Measurements from ENCODE around the gene SPRED2.
A peak's percentile ranks its signal among the peaks of the same experiment; 100 is the strongest.

The SPRED2 gene

DNA sequence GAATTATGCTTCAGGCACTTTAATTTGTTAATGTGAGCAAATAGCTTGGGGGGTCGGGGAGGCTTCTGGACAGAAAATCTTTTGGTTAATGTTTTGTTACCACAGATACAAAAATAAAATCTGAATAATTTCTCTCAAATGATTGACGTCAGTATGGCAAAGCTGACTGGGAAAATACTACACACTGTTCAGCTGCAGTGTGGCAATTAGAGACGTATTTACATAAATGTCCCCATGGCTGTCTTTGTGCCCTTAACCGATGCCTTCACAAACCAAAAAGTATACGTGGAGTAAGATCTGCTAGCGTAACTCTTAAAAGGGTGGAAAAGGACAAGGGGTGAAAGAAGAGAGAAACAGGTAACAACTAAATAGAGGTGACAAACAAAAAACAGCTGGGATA lies 121.3 kb downstream of the SPRED2 start:
- no peak for DNase-seq (ENCODE audit: low spot score)

DNA sequence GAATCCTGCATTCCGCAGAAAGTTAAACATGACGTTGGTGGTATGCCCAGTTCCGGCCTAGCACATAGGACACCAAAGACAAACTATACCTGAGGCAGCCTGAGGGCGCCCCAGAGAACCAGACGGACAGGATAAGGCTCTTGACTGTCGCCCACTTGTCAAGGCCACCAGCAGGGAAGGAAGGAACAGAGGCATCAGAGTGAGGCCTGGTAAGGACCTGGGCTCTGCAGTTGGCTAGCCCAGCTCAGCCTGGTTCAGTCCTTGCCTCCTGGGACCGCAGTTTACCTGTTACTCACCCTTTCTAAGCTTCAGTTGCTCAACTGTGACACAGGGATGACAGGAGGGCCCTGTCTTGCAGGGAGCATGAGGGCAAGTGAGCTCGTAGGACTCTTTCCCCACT lies 122.7 kb downstream of the SPRED2 start:
- no peak for DNase-seq (ENCODE audit: low spot score)

DNA sequence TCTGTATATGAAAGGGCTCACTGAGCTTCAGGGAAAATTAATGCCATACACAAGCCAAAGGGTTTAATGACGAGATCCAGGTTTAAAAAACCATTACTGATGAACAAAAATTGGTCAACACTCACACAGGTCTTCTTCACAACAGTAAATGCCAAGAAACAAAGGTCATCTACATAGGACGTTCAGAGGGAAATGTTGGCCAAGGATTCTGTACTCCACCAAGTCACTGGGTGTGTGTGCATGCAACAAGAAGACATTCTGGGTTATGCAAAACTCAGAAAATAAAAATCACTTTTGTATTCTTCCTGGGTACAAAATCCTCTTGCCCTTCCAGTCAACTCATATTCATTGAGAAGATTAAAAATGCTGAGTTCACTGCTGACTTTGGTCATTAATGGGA lies 126.5 kb downstream of the SPRED2 start:
- no peak for DNase-seq (ENCODE audit: low spot score)

DNA sequence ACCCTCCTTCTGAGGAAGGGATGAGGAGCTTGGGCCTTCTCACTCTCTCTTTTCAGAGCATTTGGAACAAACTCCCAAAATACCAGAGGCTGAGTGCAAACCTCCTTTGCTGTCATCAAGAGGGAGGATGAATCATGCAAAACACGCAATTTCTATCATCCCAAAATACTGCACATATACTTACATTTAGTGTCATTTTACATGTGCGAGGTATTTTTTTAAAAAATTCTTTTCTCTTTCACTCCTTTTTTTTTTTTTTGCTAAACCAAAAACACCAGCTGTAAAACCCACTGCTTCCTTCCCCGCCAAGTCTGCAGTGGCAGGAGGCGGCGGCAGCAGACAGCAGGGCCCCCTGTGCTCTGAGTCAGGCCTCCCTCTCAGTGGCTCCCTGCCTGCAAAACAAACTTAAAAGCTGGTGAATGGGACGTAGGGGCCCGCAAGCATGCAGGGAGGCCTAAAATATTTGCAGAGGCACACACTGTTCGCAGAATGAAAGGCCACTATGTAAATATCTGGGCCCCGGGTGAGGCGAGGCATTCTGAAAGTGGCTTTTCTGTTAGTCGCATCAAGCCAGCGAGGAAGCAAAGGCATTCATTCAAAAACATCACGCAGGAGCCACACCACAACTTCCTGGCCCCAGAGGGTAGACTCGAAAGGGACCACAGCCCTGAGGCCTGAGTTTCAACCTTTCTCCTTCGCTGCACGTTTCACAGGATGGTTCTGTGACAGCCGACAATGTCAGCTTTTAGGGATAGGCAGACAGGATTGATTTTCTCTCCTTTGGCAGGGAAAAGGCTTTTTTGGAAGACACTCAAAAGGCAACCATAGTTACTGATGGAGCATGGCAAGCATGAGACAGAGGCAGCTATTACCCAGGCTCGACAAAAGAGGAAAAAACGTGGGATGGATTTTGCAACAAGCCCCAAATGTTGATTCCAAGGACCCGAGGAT lies 131.4 kb downstream of the SPRED2 start:
- DNase-seq (ENCODE audit: low spot score): no peak

DNA sequence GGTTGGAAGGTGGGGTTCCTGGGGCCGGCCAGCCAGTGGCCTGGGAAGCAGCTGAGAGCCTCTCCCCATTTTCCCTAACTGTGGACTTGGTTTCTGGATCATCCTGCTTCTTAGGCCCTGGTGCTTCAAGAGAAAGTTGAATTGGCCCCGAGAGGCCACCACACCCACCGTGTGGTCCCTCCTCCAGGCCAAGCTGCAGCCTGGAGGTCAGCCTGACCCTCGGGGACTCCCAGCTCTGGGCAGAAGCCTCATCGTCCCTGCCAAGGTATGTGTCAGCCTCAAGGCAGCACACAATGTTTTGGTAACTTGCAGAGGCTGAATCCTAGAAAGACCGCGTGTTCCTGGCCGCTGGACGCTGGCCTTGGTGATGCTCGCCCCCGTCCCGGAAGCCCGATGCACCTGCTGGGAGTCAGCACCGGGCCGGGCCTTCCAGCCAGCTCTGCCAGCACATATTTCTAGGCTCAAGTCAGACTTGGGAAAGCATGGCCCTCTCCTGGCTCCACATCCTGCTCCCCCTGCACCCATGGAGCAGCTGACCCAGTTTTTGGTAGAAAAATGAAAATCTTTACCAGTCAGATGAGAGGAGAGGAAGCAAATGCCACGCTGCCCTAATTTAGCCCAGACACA lies 132.2 kb downstream of the SPRED2 start:
- DNase-seq (ENCODE audit: low spot score): no peak

DNA sequence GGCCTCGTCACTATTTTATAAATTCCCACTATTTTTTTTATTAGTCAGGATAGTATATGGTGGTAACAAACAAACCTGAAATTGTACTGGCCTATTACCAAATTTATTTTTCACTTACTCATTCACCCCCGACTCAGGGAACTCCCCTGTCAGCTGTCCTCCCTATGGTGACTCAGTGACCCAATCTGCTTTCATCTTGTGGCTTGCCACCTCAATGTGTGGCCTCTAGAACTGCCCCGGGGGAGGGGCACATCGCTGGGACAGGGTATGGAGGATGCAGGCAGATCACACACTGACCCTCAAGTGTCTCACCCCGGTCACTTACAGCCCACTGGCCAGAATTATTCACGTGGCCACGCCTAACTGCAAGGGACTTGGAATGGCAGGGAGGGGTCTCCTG lies 133.2 kb downstream of the SPRED2 start:
- no peak for DNase-seq (ENCODE audit: low spot score)

DNA sequence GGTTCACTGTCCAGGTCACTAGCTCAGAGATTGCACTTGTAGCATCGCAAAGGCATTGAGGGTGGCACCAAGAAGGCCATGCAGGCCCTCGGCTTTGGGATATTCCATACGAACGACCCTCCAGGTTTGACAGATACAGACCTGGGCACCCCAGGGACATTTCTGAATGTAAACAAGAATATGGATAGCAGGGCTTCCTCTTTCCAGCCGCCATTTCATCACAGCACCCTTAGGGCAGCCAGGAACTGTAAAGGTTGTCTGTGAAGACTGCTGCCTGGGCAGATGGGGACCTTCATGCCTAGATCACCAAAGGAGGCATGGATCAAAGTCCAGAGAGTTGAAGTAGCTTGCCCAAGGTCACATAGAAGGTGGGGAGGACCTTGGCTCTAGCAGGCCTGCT lies 134.3 kb downstream of the SPRED2 start:
- DNase-seq (ENCODE audit: low spot score): no peak

DNA sequence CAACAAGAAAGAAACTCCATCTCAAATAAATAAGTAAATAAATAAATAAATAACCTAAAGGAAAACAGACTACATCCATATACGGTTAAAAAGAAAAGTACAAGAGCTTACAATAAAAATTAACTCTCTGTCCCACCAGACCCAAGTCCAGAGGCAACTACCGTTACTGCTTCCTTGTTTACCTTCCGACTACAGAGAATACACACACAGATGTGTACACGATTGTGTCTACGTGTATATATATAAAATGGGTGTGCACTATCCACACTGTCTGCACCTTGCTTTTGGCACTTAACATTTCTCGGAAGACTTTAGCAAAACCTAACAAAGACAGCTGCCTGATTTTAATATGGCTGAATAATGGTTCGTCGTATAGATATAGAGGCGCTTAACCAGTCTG lies 134.9 kb downstream of the SPRED2 start:
- no peak for DNase-seq (ENCODE audit: low spot score)

DNA sequence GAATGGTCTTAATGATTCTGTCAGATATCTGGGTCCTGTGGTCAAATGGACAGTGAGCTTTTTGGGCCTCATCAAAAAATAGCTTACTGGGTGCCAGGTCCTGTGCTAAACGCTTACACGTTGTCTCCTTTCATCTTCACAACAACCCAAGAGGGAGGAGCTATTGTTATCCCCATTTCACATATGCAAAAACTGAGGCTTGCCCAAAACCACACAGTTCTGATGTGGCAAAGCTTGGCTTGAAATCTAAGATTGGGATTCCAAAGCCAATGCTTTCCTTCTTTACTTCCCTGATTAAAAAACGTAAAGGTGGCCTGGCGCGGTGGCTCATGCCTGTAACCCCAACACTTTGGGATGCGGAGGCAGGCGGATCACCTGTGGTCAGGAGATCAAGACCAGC lies 135.4 kb downstream of the SPRED2 start:
- DNase-seq (ENCODE audit: low spot score): no peak

DNA sequence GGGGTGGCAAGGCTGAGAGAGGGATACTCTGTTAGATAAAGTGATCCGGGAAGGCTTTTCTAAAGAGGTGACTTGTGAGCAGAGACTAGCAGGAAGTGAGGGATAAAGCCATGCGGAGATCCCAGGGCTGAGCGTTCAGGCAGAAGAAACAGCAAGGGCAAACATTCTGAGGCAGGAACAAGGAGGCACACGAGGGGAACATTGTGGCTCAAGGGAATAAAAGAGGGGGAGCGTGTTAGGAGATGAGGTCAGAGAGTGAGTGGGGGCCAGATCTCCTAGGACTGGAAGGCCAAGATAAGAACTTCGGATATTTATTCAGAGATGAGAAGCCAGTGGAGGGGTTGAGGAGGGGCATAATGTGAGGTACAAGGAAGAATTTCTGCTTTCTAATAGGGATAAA lies 137.7 kb downstream of the SPRED2 start:
- DNase-seq (ENCODE audit: low spot score): no peak

DNA sequence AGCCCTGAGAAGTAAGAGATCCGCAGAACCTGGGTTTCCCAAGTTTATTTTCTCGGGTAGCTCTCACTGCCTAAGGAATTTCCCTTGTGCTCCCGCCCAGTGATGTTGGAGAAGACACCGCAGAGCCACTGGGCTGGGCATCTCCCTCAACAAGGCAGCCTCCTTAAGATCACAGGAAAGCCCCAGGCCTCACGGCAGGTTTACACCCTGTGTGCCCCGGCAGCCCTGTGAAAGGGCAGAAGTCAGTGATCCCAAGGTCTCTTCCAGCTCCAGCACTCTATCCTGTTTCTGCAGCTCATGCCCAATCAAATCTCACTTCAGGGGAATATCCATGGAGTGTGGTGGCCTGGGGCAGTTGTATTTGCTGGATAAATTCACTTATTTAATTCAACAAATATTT lies 138.3 kb downstream of the SPRED2 start:
- no peak for DNase-seq (ENCODE audit: low spot score)

DNA sequence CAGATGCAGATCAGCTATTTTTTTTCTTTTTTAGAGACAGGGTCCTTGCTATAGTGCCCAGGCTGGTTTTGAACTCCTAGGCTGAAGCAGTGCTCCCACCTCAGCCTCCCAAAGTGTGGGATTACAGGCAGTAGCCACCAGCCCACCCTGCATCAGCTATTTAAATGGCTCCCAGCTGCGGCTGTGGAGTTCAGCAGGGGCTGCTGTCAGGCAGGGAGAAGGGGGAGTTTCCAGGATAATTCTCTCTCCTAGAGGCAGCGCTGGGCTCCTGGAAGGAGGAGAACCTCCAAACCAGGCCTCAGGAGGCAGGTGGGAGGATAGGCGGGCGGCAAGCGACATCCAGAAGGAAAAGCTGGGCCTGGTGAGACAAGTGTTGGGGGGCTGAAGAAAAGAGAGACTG lies 139.0 kb downstream of the SPRED2 start:
- DNase-seq (ENCODE audit: low spot score): no peak

DNA sequence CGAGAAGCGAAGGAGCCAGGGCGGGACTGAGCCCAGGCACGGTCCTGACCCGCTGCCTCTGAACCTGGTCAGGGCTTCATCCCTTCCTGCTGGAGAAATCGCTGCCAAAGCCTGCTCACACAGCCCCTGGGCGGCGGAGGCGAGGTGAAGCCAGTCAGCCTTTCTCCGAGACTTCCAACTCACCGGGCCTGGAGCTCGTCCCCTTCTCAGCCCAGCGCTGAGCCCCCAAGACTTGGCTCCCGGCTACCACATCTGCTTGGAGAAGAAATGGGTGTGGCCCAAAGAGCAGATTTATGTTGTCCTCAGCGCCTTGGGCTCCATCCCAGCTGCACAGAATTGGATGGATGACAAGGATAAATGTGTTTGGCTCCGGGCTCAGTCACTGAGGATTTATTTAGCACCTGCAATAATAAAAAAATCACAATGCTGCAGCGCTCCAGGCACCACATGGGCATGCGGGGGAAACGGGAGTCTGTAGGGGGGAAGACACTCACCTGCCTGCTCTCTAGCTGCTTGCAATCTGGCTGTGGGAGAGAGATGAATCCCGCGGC lies 139.9 kb downstream of the SPRED2 start:
- no peak for DNase-seq (ENCODE audit: low spot score)

DNA sequence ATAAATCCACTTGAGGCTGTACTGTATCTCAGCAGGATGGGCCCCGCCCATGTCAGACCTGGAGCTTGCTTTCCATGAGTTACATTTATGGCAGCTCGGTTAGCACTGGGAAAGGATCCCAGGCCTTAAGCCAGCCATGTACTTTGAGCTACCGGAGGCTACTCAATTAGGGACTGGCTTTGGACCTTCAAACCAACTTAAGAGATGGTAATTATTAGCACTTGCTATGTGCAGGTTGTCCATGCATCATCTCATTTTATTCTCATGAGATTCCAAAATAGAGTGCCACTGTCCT lies 140.3 kb downstream of the SPRED2 start:
- no peak for DNase-seq (ENCODE audit: low spot score)

DNA sequence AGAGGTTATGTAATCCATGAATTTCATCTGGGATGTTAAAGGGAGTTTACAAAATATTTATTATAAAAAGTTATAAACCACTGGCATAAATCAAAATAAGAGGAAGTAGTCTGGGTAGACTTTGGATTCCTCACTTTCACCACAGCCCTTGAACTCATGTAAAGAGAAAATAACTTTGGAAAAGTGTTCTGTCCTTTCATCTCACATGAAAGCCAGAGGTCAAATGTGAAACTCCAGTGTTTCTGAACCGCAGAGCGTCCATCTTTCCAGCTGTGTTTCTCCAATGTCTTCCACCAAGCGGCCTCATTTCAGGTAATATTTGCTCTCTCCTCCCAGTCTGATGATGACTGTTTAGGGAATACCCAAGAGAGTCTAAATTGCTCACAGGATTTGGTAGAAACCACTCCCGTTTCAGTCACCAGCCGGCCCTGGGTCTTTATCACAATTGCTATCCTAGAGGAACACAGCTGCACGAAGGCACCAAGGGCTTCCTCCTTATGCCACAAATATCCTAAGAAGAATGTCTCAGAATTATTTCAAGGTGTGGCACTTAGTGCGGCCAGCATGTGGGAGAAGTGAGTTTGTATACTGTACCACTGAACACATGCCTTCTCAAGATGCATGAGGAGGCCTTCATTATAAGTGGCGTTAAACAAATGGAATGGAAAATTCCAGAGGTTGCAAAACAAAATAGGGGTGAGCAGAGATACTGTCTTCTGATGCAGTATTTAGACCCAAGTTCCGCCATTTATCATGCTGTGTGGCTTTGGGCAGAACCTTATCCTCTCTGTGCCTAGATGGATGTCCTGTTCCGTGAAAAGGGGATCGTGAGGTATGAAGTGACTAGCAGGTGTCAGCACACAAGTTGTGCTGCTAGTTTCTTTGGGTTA lies 140.9 kb downstream of the SPRED2 start:
- no peak for DNase-seq (ENCODE audit: low spot score)

DNA sequence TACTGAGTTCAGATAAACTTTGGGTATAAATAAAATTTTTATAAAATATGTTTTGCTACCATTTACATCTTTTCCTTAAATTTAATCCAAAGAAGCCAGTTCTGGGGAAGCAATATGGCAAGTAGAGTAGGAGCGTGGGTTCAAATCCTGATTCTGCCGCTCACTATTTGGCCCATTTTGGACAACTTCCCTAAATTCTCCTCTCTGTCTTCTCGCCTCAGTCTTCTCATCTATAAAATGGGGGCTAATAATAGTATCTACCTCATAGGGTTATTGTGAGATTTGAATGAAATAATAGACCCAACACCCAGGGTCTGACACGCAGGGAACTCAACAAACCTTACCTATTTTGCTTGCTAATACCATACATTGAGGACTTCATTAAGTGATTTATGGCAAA lies 145.0 kb downstream of the SPRED2 start:
- DNase-seq (ENCODE audit: low spot score): no peak

DNA sequence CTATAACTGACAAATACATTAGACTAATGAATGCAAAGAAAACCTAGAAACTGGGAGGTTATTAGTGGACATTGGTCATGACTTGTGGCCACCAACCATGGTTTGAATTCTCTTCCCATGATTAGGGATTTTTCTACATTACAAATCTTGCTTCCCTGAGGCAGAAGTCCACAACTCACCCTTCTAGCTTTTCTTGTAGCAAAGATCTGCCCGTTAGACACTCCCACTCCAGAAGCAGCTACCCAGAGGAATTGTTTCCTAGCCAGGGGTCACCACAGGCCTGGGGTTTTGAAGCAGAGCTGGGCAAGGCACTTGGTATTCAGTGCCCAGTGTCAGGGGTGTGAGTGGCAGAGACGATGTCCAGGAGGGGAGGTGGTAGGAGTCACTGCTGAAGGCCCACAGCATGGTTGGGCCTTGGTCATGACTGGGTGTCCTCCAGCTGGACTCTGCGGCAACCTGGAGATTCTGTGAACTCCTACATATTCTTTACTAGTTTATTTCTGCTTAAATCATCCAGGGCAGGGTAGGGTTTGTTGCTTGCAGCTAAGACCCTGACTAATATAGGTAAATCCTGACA lies 149.8 kb downstream of the SPRED2 start:
- no peak for DNase-seq (ENCODE audit: low spot score)

DNA sequence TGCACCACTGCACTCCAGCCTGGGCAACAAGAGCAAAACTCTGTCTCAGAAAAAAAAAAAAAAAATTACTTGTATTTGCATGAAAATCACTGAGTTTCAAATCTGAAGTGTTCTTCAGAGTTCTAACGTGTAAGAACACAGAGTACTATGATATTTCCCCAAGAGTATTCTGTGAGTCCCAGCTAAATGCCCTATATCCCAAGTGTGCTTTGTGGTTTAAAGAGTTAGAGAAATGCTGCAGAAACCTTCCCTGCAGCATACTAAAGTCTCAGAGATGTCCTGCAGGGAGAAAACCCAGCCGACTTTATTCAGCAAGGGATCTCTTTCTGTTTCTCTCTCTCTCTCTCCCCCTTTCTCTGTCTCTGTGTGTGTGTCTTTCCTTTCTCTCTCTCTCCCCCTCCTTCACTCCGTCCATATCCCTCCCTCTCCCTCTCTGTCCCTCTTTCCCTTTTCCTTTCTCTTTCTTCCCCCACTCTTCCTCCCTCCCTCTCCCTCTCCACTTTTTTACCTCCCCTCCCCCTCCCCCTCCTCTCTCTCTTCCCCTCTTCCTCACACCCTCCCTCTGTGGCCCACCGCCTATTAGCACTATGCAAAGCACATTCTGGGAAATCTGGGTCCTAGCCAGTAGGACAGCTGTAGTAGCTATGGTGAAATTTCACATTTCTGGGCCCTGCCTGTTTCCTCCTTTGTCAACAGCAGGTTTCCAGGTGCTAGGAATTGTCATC lies 150.6 kb downstream of the SPRED2 start:
- DNase-seq (ENCODE audit: low spot score): no peak

DNA sequence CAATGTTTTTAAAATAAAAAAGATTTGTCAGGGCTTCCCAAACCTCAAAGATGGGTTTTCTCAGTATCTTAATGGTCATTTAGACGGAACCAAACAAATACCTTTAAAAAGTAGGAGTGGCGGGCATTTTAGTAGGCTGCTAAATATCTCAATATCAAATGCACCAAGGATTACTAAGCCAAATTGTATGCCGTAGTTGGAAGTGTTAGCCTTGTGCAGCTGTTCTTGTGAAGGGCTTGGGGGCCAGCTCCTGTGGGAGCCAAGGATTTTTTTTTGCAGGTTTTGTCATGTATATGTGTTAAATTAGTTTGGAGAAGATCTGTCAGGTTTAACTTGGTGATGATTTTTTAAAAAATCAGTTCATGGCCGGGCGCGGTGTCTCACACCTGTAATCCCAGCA lies 152.6 kb downstream of the SPRED2 start:
- DNase-seq (ENCODE audit: low spot score): no peak

DNA sequence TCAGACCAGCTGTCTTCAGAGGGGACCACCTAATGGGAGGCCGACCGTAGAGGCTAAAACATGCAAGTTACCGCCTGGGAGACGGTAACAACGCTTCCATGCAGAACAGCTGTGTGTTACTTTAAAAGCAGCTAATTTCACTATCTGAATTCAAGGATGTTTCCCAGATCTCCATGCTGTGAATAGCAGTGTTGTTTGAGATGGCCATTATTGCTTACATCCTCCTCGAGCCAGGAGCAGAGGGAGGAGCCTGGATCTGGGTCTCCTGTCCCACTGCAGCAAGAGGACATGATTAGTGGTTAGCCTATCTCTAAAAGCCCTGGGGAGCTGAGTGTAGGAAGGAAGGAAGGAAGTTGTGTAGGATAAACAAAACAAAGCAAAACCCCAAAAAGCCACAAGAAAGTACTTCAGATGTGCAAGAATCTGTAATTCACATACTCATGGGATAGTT lies 153.8 kb downstream of the SPRED2 start:
- no peak for DNase-seq (ENCODE audit: low spot score)

DNA sequence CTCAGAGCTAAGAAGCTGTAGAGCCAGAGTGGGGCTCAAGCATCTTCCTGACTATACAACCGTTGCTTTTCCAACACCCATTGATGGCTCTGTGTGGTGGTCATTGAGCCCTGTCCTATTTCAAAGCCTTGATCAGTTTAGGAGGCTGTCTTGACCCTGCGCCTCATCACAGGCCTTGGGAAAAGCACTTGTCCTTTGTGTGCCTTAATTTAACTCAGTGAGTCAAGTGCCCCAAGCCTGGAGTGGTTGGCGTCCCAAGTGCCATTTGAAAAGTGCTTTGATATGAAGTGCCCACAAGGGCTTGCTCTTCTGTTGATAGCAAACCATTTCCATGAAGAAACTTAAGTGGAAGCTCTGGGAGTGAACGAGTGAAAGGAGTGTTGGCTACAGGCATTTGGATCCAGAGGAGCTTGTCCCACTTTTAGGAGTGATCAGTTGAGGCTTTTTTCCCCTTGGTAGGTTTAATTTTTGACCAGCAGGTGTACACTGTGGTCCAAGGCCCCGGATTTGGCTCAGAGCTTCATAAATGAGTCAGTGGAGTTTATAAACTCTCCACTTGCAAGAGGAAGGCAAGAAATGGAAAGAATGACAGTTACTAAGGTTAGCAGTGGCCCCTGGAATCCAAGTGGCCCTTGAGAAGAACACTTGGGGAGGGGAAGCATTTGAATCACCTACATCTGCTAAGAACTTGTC lies 154.5 kb downstream of the SPRED2 start:
- DNase-seq (ENCODE audit: low spot score): peak; percentile 27
